ENCODE results near the gene DACT3. TPM values are rescaled to one million over a fixed set of nuclear protein-coding genes. Genes with fewer than 3 reads are reported as not detected.

Gene DACT3, protein sequence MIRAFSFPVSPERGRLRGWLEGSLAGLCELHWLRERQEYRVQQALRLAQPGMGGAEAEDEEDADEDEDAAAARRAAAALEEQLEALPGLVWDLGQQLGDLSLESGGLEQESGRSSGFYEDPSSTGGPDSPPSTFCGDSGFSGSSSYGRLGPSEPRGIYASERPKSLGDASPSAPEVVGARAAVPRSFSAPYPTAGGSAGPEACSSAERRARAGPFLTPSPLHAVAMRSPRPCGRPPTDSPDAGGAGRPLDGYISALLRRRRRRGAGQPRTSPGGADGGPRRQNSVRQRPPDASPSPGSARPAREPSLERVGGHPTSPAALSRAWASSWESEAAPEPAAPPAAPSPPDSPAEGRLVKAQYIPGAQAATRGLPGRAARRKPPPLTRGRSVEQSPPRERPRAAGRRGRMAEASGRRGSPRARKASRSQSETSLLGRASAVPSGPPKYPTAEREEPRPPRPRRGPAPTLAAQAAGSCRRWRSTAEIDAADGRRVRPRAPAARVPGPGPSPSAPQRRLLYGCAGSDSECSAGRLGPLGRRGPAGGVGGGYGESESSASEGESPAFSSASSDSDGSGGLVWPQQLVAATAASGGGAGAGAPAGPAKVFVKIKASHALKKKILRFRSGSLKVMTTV
- 6.2 and 7.1 TPM in 2 replicates for polyA plus RNA-seq (2011; rRNA removed)
- polyA minus RNA-seq (2011; rRNA and poly(A)+ RNA removed): 4.1 and 5.5 TPM in 2 replicates

DNA sequence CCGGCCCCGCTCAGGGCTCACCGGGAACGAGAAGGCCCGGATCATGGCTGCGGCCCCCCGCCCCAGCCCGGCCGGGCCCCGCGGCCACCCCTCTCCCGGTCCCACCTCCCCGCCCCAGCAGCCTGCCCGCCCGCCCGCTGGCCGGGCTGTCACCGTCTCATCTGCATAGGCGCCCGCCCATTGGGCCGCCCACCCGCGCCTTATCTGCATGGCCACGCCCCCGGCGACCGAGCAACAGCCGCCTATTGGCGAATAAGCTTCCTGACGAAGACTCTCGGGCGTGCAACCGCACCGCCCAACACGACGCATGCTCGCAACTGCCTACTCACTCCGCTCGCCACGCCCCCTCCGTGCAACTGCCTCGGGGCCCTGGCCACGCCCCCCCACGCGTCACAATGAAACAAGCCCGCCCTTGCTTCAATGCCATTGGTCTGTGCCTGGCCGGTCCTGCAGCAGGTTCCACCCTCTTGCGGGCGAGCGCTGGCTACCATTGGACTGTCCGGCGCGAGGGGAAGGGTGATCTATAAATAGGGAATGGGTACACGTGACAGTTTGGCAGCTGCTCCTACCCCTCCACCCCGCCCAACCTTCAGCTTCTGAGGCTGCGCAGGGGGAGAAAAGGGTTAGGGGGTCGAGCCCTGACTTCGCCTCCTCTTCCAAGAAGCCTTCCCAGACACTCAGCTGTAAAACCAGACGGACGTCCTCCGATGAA lies at the start of gene DACT3:
Gene DACT3 (minus strand): TSS at position 163 of the 712 bp plus-strand sequence. CDS start 118 bp downstream, at position 45.
- H3K4me3 ChIP-seq (ENCODE audit: low read depth, low read length): peak within 1 kb of the TSS; percentile 75
- no peaks in the 10 kb centered on the region for H3K27me3 ChIP-seq (ENCODE audit: control insufficient read depth, insufficient read depth, low read length)
- CTCF ChIA-PET: interaction anchor here (0.7 to 11.4 kb wide), 17 partner anchors 10 to 265 kb away, joined by 3 to 347 read pairs (median 7); partner anchors contain the start of genes CALM3, GNG8 and PTGIR
- DNase-seq (ENCODE audit: low read depth): peak; percentile 99
- POLR2A ChIA-PET: interaction anchor here (0.6 to 2.0 kb wide), 8 partner anchors 30 to 688 kb away, joined by 3 to 17 read pairs (median 8); partner anchors contain the start of genes DHX34 and PTGIR
- H3K36me3 ChIP-seq (ENCODE audit: control insufficient read depth, insufficient read depth, low read length): no peaks in the 10 kb centered on the region
- no peak for TF ChIP-seq CTCF (IDR thresholded peaks at IDR 0.05; ENCODE audit: insufficient read depth, low read depth, low read length)

DNA sequence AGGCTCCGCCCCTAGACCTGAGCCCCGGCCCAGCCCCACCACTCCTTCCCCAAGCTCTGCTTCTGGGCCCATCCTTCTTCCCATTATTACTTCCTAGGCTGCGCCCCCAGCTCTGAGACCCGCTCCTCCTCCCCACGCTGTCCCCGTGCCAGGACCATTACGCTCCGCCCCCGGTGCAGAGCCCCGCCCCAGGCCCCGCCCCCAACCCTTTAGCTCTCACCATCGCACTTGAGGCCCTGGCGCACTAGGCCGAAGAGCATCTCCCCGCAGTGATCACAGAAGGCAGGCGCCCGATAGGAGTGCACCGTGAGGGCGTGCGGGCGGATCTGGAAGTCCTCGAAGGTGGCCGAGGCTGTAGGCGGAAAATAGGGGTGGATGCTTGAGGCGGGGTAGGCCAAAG lies 49.7 kb upstream of the DACT3 start:
- ChIA-PET CTCF (interaction anchor here (1.1 kb wide), 1 partner anchor 8 kb away, joined by 4 read pairs; no protein-coding TSS in a partner anchor), POLR2A (no interaction called here)
- TF ChIP-seq CTCF (IDR thresholded peaks at IDR 0.05; ENCODE audit: insufficient read depth, low read depth, low read length): no peak
- Histone ChIP-seq H3K27me3 (ENCODE audit: control insufficient read depth, insufficient read depth, low read length) (no peaks in the 10 kb centered on the region), H3K36me3 (ENCODE audit: control insufficient read depth, insufficient read depth, low read length) (peaks cover 11% of the 10 kb centered on the region), H3K4me3 (ENCODE audit: low read depth, low read length) (no peak overlapping the region)
- DNase-seq (ENCODE audit: low read depth): no peak

DNA sequence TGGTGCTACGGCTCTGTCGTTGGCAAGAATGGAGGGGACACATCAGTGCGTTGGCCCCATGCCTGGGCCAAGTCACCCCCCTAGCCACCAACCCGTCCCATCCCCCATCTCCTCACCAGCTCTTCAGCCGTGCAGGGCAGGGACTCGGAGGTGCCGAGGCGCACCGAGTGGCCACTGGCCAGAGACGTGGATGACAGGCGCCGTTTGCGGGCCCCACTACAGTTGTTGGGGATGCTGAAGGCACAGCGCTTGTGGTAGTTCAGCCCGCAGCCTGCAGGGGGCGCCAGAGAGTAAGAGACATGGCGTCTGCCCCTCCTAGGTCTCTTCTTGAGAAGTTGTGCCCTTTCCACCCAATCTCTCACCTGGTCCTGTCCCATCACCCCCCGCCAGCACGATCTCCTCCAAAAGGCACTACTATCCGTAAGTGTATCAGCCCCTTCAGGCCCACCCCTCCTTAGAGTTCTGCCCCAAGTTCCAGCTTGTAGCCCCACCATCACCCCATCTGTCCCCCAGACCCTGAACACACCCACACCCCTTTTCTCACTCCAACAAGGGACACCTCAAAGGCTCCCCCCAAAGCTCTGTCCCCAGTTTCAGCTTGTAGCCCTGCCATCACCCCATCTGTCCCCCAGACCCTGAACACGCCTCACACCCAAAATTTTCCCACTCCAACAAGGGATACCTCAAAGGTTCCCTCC lies 43.5 kb upstream of the DACT3 start:
- POLR2A ChIA-PET: no interaction called here
- Histone ChIP-seq H3K27me3 (ENCODE audit: control insufficient read depth, insufficient read depth, low read length) (no peaks in the 10 kb centered on the region), H3K36me3 (ENCODE audit: control insufficient read depth, insufficient read depth, low read length) (peaks cover 18% of the 10 kb centered on the region), H3K4me3 (ENCODE audit: low read depth, low read length) (no peak overlapping the region)
- DNase-seq (ENCODE audit: low read depth): no peak
- CTCF ChIA-PET: interaction anchor here (0.6 to 3.9 kb wide), 25 partner anchors 9 to 486 kb away, joined by 3 to 60 read pairs (median 5); partner anchors contain the start of genes DACT3 and PTGIR
- peak; percentile 93 for TF ChIP-seq CTCF (IDR thresholded peaks at IDR 0.05; ENCODE audit: insufficient read depth, low read depth, low read length)

DNA sequence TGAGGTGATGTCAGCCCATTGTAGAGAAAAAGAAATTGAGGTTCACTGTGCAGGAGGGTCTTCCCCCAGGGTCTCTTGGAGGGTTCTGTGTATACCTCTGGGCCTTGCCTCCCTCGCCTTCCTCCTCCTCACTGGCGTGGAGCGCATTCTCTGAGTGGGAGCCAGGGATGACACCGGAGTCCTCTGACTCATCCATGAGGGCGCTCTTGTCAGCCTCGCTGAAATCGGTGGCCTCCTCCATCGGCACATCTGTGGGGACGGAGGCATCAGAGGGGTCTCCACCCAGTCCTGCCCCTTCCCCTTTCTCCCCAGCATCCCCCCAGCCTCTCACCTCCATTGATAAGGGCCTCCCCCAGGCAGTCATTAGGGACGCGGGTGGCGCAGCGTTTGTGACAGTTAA lies 39.7 kb upstream of the DACT3 start:
- H3K36me3 ChIP-seq (ENCODE audit: control insufficient read depth, insufficient read depth, low read length): peaks cover 25% of the 10 kb centered on the region
- H3K27me3 ChIP-seq (ENCODE audit: control insufficient read depth, insufficient read depth, low read length): no peaks in the 10 kb centered on the region
- no peak overlapping the region for H3K4me3 ChIP-seq (ENCODE audit: low read depth, low read length)
- CTCF ChIA-PET: no interaction called here
- POLR2A ChIA-PET: no interaction called here
- TF ChIP-seq CTCF (IDR thresholded peaks at IDR 0.05; ENCODE audit: insufficient read depth, low read depth, low read length): no peak
- DNase-seq (ENCODE audit: low read depth): no peak
